ENCODE data around the gene PSME3. TPM values are rescaled to one million over a fixed set of nuclear protein-coding genes. Genes with fewer than 3 reads are reported as not detected.

Gene PSME3
- total RNA-seq, 1 experiment from 2014 or later, result 163 TPM

DNA sequence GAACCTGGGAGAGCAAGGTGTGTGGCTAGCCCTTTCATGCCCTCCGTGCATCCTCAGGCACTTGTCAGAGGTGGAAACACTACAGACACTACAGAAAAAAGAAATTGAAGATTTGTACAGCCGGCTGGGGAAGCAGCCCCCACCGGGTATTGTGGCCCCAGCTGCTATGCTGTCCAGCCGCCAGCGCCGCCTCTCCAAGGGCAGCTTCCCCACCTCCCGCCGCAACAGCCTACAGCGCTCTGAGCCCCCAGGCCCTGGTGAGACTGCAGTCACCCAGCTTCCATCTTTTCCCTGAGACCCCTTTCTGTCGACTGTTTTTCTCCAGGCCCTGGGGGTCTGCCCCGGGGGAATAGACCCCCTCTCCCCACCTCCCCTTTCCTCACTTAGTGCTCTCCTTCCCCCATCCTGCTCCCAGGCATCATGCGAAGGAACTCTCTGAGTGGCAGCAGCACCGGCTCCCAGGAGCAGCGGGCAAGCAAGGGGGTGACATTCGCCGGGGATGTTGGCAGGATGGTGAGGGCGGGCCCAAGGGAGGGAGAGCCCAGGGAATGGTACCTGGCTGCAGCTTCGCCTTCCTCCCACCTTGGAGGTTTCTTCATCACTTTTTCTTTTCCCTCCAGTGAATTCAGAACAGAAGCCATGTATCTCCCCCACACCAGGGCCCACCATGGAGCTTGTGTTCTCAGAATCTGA is 37.0 kb upstream of the PSME3 start:
- no peak overlapping the region for H3K4me2 ChIP-seq (ENCODE audit: low read length)

More for the DNA sequence above, 37.0 kb upstream of the PSME3 start:
- intact Hi-C loops (cut with micrococcal nuclease), result no loop called here
- ATAC-seq (no peak), DNase-seq (ENCODE audit: low read depth, low spot score) (no peak)
- BruUV-seq (replicated peaks), result no TSS peak
- H3K36me3 ChIP-seq (ENCODE audit: control insufficient read depth in 1 of 2, insufficient read depth in 2 of 2, low read length in 2 of 2), result no peaks in the 10 kb centered on the region
- H3K79me2 ChIP-seq (ENCODE audit: insufficient read depth, low read length), result peaks cover 8% of the 10 kb centered on the region; the same call in 1 of the 2 replicates
- H3K9me2 ChIP-seq (ENCODE audit: insufficient read depth), result no peaks in the 10 kb centered on the region
- ChIA-PET POLR2A (no interaction called here), RAD21 (ENCODE audit: low non-redundant PET in 1 of 2, low total read pairs in 2 of 2, uncharacterized antibody in 2 of 2, unreplicated experiment in 2 of 2) (no interaction called here), CTCF (no interaction called here)
- no peak overlapping the region for H3K9ac ChIP-seq (ENCODE audit: low read length)
- H4K20me1 ChIP-seq (ENCODE audit: insufficient read depth), result no peaks in the 10 kb centered on the region
- peaks cover 4 to 9% of the 10 kb centered on the region in 2 experiments; a peak in 2 of 4 replicates for H3K4me1 ChIP-seq (ENCODE audit: control insufficient read depth in 1 of 2, insufficient read depth in 2 of 2, low read length in 2 of 2)
- H3K27ac ChIP-seq (ENCODE audit: low read depth, low read length), result no peak overlapping the region
- H3K4me3 ChIP-seq (replicated peaks in 1 of 2; ENCODE audit: low read depth in 1 of 2, low read length in 2 of 2), result no peak overlapping the region
- no peak for TF ChIP-seq TCF7L2 (IDR thresholded peaks at IDR 0.05; ENCODE audit: borderline replicate concordance, extremely low read depth, insufficient read depth, insufficient read length)
- TF ChIP-seq JUND (IDR thresholded peaks at IDR 0.05), result no peak
- no peak for TF ChIP-seq CTCF (IDR thresholded peaks at IDR 0.05 in 2 of 3, conservative IDR thresholded peaks at IDR 0.05 in 1 of 3; ENCODE audit: borderline replicate concordance in 1 of 3, insufficient read depth in 1 of 3, low read depth in 2 of 3, low read length in 2 of 3)
- no peak for TF ChIP-seq REST (IDR thresholded peaks at IDR 0.05; ENCODE audit: low read depth)
- TF ChIP-seq SIN3A (IDR thresholded peaks at IDR 0.05; ENCODE audit: low read depth), result no peak
- TF ChIP-seq RAD21 (IDR thresholded peaks at IDR 0.05; ENCODE audit: low read depth), result no peak
- no peak for TF ChIP-seq EZH2 (IDR thresholded peaks at IDR 0.05)
- no peak for TF ChIP-seq POLR2AphosphoS5 (IDR thresholded peaks at IDR 0.05; ENCODE audit: low read depth, low read length)
- TF ChIP-seq ZFX (IDR thresholded peaks at IDR 0.05), result no peak
- no peak for TF ChIP-seq SRF (IDR thresholded peaks at IDR 0.05; ENCODE audit: low read depth)
- TF ChIP-seq POLR2A (IDR thresholded peaks at IDR 0.05; ENCODE audit: borderline replicate concordance, extremely low read depth, insufficient read depth, insufficient read length), result no peak
- TF ChIP-seq FOSL1 (IDR thresholded peaks at IDR 0.05; ENCODE audit: low read depth), result no peak
- TF ChIP-seq ZBTB33 (IDR thresholded peaks at IDR 0.05; ENCODE audit: extremely low read depth, insufficient replicate concordance, low read length), result no peak
- no peak for TF ChIP-seq CBX3 (IDR thresholded peaks at IDR 0.05; ENCODE audit: low read depth)
- H3K27me3 ChIP-seq (ENCODE audit: insufficient read depth, low read length), result no peaks in the 10 kb centered on the region
- H2AFZ ChIP-seq (ENCODE audit: low read depth, low read length, poor library complexity, severe bottlenecking), result no peak overlapping the region
- no peaks in the 10 kb centered on the region for H3K9me3 ChIP-seq (ENCODE audit: control insufficient read depth in 1 of 2, insufficient read depth in 1 of 2, low read depth in 1 of 2, low read length in 2 of 2)
